ENCODE results near the gene SOX18.
A peak's percentile ranks its signal among the peaks of the same experiment; 100 is the strongest.
"Not testable (repeated sequence)": the region's sequence is repeated elsewhere in the genome, so short reads cannot be mapped to it uniquely, and the experiment has no call there.

Gene SOX18

DNA sequence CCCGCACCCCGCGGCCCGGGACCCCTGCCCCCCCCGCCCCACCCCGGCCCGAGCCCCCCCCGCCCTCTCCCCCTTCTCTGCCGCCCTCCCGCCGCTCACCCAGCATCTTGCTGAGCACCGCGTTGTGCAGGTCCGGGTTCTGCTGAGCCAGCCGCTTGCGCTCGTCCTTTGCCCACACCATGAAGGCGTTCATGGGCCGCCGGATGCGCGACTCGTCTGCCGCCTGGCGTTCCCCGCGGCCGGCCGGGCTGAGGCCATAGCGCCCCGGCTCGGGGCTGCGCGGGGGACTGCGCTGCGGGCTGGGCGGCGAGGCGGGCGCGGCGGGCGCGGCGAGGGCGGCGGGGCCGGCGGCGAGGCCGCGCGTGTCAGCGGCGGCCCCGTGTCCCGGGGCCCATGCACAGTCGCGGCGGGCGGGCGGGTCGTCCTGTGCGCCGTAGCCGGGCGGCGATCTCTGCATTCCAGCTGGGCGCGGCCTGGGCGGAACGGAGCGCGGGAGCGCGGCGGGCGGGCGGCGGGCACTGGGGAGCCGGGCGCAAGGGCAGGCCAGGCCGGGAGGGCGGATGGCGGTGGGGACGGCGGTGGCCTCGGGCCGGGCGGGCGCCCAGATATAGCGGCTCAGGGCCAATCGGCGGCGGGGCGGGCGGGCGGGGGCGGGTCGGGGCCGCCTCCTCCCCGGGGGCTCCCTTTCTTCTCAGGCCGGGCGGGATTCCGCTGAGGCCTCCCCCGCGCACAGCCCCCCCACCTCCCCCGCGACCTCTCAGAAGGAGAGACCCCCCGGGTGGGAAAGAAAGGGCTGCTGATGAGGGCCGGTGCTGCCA is at the start of gene SOX18:
SOX18 (minus strand) TSS at position 580 of the 818 bp plus-strand sequence; CDS start at position 457, 123 bp downstream.
- peak; percentile 44 for DNase-seq

DNA sequence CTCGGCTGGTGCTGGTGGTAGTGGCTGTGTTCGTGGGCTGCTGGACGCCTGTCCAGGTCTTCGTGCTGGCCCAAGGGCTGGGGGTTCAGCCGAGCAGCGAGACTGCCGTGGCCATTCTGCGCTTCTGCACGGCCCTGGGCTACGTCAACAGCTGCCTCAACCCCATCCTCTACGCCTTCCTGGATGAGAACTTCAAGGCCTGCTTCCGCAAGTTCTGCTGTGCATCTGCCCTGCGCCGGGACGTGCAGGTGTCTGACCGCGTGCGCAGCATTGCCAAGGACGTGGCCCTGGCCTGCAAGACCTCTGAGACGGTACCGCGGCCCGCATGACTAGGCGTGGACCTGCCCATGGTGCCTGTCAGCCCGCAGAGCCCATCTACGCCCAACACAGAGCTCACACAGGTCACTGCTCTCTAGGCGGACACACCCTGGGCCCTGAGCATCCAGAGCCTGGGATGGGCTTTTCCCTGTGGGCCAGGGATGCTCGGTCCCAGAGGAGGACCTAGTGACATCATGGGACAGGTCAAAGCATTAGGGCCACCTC is 49.1 kb upstream of the SOX18 start:
- DNase-seq, result no peak

DNA sequence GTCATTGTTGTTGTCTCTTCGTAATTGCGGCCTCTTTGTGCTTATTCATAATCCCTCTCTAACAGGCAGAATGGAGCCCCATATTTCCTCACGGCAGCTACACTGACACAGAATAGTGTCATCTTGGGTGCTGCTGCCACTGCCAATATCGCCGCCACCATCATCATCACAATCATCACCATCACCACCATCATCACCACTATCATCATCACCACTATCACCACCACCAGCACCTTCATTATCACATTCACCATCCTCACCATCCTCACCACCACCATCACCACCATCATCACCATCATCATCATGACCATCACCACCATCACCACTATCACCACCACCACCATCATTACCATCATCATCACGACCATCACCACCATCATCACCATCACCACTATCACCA is 47.1 kb upstream of the SOX18 start:
- no peak for DNase-seq

DNA sequence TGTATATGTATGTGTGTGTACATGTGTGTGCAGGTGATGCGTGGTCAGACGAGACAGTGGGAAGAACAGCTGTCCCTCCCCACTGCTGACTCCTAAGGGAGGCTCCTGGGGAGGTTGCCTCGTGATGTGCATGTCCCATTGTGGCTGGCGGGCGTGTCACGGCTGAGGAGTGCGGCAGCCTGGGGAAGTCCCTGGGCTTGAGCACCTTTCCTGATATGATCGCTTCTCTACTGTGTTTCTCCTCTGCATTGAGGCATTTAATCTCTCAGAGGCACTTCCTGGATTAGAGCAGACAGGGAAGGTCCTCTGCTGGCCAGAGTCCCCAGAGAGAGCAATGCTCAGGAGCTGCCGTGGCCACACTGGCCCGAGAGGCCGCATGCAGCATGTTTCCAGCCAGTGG is 46.5 kb upstream of the SOX18 start:
- no peak for DNase-seq

DNA sequence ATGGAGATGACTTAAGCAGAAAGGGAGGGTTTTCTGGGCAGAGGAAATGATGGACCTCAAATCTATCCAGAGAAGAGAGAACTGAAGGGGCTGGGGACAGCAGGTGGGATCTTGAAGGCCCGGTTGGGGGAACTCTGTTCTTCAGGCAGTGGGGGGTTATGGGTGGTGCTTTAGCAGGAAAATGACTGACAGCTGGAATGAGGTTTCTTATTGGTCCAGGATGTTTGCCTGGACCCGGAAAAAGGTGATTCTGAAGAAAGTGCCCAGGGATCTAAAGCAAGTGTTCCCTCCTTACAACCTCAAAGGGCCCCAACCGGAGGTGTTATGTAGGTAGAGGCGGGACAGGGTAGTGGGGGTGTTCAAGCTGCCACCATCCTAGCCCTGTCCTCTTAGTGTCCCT is 46.0 kb upstream of the SOX18 start:
- DNase-seq, result no peak

DNA sequence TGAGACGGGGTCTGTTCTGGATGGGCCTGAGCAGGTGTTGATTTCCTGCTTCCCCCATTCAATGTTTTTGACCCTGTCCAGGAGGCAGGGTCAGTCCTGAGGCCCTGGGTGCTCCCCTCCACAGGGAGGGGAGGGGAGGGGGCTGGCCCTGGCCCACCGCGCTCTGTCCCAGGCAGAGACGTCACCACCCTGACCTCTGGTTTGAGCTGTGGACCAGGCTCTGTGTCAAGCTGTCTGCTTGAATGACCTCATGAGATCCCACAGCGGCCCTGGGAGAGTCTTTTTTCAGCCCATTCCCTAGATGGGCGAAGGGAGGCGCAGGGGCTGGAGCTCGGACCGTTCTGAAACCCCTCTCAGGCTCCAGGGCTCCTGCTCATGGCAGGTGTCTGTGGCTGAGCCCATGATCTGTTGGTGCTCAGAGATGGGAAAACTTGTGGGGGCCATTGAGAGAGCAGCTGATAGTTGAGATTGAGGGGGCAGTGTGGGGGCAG is 43.6 kb upstream of the SOX18 start:
- no peak for DNase-seq

DNA sequence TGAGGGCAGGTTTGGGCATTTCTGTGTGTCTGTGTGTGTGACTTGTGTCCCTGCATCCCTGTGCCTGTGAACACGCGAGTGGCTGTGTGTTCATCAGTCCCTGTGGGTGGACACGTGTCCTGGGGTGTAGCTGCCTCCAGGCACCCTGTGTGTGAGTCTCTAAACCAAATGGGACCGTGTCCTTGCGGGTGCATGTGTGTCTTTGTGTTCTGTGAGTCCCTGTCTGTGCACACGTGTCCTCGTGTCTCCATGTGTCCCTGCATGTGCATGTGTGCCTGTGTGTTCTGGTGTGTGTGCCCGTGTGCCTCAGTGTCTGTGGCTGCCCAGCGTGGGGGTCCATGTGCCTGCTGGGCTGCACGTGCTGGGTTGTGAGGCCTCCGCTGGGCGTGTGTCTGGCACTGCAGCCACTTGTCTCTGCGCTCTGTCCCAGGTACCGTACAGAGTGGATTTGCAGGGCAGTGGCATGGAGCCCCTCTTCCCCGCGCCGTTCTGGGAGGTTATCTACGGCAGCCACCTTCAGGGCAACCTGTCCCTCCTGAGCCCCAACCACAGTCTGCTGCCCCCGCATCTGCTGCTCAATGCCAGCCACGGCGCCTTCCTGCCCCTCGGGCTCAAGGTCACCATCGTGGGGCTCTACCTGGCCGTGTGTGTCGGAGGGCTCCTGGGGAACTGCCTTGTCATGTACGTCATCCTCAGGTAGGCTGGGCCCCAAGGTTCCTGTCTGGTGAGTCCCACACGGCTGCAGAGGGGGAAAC is 43.0 kb upstream of the SOX18 start:
- no peak for DNase-seq

DNA sequence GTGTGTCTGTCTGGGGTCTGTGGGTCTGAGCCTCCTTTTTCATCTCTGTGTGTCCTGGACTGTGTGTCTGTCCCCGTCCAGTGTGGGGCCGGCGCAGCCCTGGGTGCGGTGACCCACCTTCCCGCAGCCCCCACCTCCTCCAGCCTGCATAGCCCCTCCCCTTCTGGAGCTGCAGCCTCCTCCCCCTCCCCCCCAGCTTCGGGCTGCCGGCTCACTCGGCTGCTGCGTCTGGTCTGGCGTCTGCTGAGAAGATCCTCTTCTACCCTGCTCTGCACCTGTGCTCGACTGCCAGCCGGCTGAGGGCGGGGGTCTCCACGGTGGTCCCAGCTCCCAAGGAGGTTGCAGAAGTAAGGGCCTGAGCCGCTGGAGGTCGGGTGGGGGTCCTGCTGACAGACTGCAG is 42.3 kb upstream of the SOX18 start:
- DNase-seq, result no peak

DNA sequence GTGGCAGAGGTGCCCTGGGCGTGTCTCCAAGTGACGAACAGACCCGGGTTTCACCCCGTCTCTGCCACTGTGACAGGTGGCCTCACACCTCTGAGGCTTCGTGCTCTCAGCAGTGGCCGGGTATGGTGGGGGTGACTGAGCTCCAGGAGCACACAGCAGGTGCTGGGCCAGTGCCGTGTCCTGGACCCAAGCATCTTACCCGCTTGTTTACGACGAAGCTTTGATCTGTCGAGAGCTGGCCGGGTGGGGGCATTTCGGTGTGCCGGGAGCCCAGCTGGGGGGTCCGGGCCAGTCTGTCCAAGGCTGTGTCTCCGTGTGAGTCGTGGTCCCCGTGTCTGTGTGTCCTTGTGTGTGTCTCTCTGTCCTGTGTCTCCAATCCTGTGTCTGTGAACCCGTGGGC is 41.9 kb upstream of the SOX18 start:
- DNase-seq, result no peak

DNA sequence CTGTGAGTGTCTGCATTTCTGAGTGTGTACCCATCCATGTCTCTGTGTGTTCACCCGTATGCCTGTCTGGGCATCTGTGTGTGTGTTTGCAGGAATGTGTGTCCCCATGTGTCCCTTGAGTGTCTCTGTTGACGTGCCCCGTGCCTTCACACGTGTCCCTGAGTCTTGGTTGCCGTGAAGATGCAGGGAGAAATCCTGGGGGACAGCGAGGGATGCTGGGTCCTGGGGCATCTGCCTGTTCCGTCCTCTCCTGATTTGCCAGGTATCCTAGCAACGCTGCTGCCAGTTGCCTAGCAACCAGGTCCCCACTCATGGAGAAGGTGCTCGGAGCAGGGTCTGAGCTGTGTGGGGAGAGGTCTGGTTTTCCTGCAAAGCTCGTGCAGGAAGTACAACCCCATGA is 40.7 kb upstream of the SOX18 start:
- no peak for DNase-seq

DNA sequence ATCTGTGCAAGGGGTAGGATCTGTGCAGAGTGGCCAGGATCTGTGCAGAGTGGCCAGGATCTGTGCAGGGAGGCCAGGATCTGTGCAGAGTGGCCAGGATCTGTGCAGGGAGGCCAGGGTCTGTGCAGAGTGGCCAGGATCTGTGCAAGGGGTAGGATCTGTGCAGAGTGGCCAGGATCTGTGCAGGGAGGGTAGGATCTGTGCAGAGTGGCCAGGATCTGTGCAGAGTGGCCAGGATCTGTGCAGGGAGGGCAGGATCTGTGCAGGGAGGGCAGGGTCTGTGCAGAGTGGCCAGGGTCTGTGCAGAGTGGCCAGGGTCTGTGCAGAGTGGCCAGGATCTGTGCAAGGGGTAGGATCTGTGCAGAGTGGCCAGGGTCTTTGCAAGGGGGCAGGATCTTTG is 39.1 kb upstream of the SOX18 start:
- DNase-seq, result not testable (repeated sequence)

DNA sequence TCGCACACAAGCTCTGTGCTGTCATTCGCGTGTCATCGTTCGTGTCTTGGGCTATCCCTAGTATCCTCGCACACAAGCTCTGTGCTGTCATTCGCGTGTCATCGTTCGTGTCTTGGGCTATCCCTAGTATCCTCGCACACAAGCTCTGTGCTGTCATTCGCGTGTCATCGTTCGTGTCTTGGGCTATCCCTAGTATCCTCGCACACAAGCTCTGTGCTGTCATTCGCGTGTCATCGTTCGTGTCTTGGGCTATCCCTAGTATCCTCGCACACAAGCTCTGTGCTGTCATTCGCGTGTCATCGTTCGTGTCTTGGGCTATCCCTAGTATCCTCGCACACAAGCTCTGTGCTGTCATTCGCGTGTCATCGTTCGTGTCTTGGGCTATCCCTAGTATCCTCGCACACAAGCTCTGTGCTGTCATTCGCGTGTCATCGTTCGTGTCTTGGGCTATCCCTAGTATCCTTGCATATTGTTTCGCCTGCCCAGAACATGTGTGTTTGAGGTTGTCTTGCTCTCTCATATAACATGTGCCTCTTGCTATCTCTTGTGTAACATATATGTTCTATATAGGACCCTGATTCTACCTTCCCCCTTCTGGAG is 37.9 kb upstream of the SOX18 start:
- DNase-seq, result not testable (repeated sequence)

DNA sequence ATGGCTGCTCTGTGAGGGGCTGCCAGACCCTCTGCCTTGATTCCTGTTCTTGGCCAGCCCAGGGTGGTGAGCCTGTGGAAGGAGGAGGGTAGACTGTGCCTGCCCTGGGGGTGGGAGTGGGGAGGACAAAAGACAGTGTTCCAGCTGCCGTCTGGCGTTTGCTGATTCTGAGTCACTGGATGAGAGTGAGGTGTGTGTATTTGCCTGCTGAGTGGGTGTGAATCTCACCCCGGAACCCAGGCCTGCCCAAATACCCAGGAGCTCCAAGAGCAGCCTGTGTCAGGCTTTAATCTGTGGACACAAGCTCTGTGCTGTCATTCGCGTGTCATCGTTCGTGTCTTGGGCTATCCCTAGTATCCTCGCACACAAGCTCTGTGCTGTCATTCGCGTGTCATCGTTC is 37.4 kb upstream of the SOX18 start:
- no peak for DNase-seq

DNA sequence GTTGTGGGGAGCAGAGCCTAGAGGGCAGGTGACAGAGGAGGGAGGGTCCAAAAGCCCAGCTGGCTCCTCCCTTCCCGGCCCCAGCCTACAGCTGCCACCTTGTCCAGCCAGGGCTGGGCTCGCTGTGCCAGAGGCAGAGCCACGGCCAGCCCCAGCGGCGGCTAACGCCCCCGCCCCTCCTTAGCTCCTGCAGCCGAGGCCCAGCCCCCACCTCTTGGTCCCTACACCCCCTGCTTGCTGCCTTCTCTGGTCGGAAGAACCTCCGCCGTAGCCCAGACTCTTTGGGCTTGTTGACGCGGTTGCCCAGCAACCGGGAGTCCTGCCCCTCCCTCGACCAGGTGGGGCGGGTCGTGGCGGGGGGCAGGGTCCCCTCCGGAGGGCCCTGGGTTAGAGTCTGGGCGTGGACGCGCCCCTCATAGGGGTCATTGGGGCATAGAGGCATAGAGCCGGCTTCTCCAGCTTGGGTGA is 35.3 kb upstream of the SOX18 start:
- no peak for DNase-seq

DNA sequence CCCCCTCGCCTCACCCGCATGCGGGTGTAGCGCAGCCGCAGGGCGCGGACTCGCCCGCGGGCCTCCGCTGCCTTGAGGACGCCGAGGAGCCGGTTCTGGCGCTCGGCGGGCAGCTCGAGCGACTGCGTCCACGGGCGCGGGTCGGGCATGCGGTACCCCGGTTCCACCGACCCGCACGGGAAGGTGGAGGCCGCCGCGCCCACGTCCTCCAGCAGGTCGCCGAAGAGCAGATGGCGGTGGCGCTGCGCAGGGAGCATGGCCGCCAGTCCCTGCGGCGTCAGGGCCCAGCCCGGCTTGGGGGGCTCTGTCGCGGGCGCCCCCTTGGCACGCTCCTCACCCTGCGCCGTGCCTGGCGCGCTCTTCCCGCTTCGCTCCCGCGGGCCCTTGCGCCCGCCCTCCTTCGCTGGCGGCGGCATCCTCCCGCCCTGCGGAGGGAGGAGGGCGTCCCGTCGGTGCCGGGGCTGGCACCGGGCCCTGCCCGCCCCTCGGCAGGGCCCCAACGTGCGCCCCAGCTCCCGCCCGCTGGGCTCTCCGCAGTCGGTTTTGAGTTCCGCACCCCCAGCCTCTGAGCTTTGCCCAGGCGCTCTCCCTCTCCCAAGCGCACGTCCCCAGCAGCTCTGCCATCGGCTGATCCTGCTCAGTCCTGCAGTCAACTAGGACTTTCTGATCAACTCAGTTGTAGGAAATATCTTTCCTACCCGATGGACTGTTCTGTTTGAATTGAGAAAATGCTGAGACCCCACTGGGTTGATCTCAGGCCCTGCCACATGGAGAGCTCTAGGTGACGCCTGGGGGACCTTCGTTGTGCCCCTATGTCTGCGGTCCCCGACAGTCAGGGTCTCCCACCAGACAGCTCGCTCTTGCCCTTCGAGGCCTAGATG is 34.6 kb upstream of the SOX18 start, which contains the start of gene LKAAEAR1:
LKAAEAR1 (minus strand) TSS at position 595 of the 881 bp plus-strand sequence; CDS start at position 416, 179 bp downstream.
- peak; percentile 23 for DNase-seq

DNA sequence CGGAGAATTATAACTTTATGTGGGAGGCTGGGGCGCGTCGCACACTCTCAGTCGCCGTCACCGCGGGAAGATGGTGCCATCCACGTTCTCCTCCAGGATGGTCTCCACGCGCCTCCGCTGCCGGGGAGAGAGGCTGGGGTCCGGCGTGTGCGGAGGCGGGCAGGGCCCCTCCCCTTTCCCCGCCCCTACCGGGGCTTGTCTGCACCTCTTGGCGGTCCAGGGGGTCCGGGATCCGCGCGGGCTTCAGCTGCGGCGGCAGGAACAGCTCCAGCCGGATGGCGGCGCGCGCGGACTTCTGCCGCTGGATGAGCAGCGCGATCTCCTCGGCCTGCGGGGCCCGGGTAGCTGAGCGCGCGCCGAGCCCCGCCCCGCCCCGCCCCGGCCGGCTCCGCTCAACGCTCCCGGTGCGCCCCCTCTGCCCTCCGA is 34.0 kb upstream of the SOX18 start:
- peak; percentile 83 for DNase-seq

DNA sequence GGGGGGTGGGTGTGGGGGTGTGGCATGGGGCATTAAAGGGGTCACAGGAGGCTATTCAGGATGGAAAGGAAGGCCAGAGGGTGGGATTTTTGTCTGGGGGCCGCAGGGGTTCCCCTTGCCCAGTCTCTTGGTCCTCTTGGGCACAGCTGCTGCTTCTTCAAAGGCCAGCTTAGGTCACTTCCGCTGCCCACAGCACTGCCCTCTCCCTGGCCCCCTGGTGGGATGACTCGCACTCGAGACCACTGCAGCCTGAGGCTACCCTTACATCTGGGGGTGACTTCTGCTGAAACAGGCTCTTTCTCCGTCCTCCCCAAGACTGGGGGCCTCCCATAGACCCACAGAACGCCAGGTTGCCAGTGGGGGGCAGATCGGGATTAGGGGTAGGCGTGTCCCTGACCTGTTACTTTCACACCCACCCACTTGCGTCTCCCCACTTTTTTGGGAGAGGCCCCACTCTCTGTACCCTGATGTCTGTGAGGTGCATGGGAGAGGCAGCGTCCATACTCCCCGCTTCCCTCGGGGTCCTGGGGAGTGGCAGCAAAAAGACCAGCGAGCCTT is 33.5 kb upstream of the SOX18 start:
- no peak for DNase-seq

DNA sequence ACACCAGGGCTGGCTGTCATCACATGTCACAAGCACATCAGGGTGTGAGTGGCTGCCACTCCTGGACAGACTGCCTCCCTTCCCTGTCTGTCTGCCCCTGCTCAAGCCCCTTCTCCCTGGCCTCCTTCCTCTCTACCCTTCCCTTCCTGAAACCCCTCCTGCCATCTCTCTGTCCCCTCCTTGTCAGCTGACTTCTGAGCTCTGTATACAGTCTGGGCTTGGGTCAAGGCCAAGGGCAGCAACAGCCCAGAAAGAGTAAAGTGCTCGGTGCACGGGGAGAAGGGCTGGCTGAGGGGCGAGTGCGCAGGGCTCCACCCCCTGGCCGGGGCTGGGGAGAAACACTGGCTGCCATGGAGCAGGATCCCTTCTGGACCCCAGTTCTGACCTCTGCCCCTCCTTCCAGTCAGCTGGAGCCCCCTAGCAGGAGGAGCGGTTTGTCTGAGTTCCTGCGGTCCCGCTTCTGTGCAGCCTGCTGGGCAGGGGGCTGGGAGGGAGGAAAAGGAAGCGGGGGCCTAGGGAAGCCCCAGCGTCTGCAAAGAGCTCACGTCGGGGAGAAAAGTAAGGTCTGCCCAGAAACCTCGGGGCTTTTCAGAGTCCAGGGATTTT is 32.8 kb upstream of the SOX18 start:
- DNase-seq, result no peak

DNA sequence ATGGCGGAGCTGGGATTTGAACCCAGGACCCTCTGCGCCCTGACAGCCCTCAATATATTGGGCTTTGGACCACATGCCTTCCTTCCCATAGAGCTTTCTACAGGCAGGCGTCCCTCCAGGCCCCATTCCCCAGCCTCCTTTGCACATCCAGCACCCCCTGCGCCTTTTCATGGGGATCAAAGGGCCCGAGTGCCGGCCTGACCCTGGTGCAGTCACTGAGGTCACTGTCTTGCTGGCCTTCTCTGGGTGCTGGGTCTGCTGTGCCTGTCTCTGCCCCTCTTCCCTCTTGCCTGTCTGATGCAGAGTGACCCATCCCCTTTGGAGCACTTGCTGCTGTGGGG is 32.2 kb upstream of the SOX18 start:
- DNase-seq, result no peak

DNA sequence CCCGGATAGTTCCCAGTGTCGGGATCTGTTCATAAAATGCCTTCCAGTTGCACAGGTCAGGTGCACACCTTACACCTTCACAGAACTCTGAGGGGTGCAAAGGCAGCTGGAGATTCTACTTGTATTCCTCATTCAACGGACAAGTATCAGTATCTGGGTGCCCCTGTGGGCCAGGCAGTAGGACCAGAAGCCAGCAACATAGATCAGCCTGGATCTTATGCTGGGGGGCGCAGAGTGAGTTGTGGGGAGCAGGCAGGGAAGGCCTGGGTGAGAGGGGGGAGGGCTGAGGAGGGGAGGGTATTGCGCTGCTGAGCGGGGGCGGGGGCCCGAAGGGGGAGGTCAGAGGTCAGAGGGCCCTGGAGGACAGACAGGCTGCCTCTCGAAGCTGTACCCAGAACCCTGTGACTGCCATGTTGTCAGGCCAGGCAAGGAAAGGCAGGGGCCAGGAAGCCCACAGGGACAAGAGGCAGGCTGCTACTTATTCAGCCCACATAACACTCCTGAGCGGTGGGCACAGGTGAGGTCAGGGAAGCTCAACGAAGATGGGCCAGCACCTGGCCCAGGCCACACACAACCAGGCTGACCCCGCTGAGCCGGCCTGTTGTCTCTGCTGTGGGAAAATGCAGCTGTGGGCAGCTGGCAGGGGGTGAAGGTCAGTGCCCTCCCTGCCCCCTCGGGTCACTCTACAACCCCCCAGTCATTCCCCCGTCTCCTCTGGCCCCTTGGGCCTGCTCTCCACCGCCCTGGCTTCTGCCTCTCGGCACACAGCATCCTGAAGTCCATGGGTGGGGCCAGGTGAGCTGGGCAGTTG is 31.6 kb upstream of the SOX18 start:
- no peak for DNase-seq
